ENCODE data around the gene DNM2. TPM values are rescaled to one million over a fixed set of nuclear protein-coding genes. Genes with fewer than 3 reads are reported as not detected.

The DNM2 gene
- total and polyA plus RNA-seq, 10 of the 15 experiments (the other 5 are each of a cell fraction or from before 2014, with no cell fraction given), result 1.2 to 146 (median 68.9) TPM

GRCh38 chr19:10776900-10777650 is 59.2 kb downstream of the DNM2 start (continued):
- TF ChIP-seq PRDM15 (CRISPR knock-in tag; IDR thresholded peaks at IDR 0.05) (no peak), NR2F1 (conservative IDR thresholded peaks at IDR 0.05) (peak; percentile 70), BRCA1 (IDR thresholded peaks at IDR 0.05; ENCODE audit: low read depth, low read length) (no peak), BCLAF1 (IDR thresholded peaks at IDR 0.05) (no peak), PML (IDR thresholded peaks at IDR 0.05; ENCODE audit: low read length) (no peak), MTA3 (IDR thresholded peaks at IDR 0.05; ENCODE audit: borderline replicate concordance, low read length) (no peak), FOXK2 (IDR thresholded peaks at IDR 0.05) (no peak), IKZF2 (IDR thresholded peaks at IDR 0.05) (0 out of 4 replicates have a peak, but pooled peaks of 1 of the 2 experiments have one; percentile 22), NR2C1 (IDR thresholded peaks at IDR 0.05) (peak; percentile 51; the same call in 1 of the 2 replicates), ATF7 (IDR thresholded peaks at IDR 0.05; ENCODE audit: low read depth) (no peak), NFYB (IDR thresholded peaks at IDR 0.05; ENCODE audit: insufficient read depth, low read depth, low read length) (no peak), TARDBP (IDR thresholded peaks at IDR 0.05; ENCODE audit: borderline replicate concordance) (no peak), BHLHE40 (IDR thresholded peaks at IDR 0.05; ENCODE audit: borderline replicate concordance in 1 of 2, low read depth in 2 of 2, low read length in 1 of 2) (no peak), NKRF (conservative IDR thresholded peaks at IDR 0.05) (no peak), MTA2 (IDR thresholded peaks at IDR 0.05; ENCODE audit: low read depth) (0 out of 2 replicates have a peak, but pooled peaks have one; percentile 15), ZBTB4 (CRISPR knock-in tag; IDR thresholded peaks at IDR 0.05) (no peak)
